ENCODE results near the gene EYS. TPM values are rescaled to one million over a fixed set of nuclear protein-coding genes. Genes with fewer than 3 reads are reported as not detected.

The EYS gene
- polyA plus RNA-seq, 1 of the 3 experiments (the other 2 are of a cell fraction) = 0.05 TPM

- no peak for DNase-seq
- Histone ChIP-seq H3K79me2 (ENCODE audit: insufficient read depth) (no peaks in the 10 kb centered on the region), H3K9ac (no peak overlapping the region), H4K20me1 (ENCODE audit: insufficient read depth) (no peaks in the 10 kb centered on the region), H2AFZ (ENCODE audit: low read depth) (no peak overlapping the region), H3K9me2 (no peaks in the 10 kb centered on the region), H3K9me3 (no peaks in the 10 kb centered on the region), H3K36me3 (replicated peaks in 1 of 2; ENCODE audit: control insufficient read depth in 1 of 2, insufficient read depth in 2 of 2, low read length in 1 of 2) (no peaks in the 10 kb centered on the region), H3K4me1 (ENCODE audit: control insufficient read depth in 1 of 2, insufficient read depth in 2 of 2, low read depth in 1 of 2, low read length in 1 of 2) (no peaks in the 10 kb centered on the region; a peak in 2 of 4 replicates), H3K27me3 (ENCODE audit: insufficient read depth) (no peaks in the 10 kb centered on the region; the same call in 1 of the 2 replicates), H3K4me3 (ENCODE audit: low read depth in 2 of 2, low read length in 1 of 2) (no peak overlapping the region), H3F3A (replicated peaks; ENCODE audit: insufficient read depth) (no peaks in the 10 kb centered on the region), H3K4me2 (no peak overlapping the region), H3K27ac (ENCODE audit: low read depth in 2 of 2, low read length in 1 of 2) (no peak overlapping the region)
- ChIA-PET CTCF (no interaction called here), POLR2A (no interaction called here)
- TF ChIP-seq SMC3 (IDR thresholded peaks at IDR 0.05; ENCODE audit: low read depth, low read length) (no peak), REST (IDR thresholded peaks at IDR 0.05; ENCODE audit: low read depth, low read length) (no peak), USF1 (IDR thresholded peaks at IDR 0.05; ENCODE audit: borderline replicate concordance, low read depth) (no peak), USF2 (IDR thresholded peaks at IDR 0.05; ENCODE audit: borderline replicate concordance, low read depth, low read length) (no peak), POLR2AphosphoS5 (IDR thresholded peaks at IDR 0.05; ENCODE audit: low read depth, low read length) (no peak), CTCF (IDR thresholded peaks at IDR 0.05) (no peak), GABPA (IDR thresholded peaks at IDR 0.05; ENCODE audit: low read depth) (no peak), RFX5 (IDR thresholded peaks at IDR 0.05; ENCODE audit: low read length) (no peak), YY1 (IDR thresholded peaks at IDR 0.05; ENCODE audit: low read depth) (no peak), RAD21 (IDR thresholded peaks at IDR 0.05; ENCODE audit: low read length) (no peak), FOXM1 (IDR thresholded peaks at IDR 0.05; ENCODE audit: low read depth) (no peak)
Observed at GRCh38 chr6:64926051-64926450, 781.0 kb downstream of the EYS start.

Data from SK-N-SH (cell line).